Activated naive CD4-positive, alpha-beta T cell treated with anti-CD3 and anti-CD28 coated beads for 36 hours (primary cell): Measurements from ENCODE around the gene TAF11L2. TPM values are rescaled to one million over a fixed set of nuclear protein-coding genes. Genes with fewer than 3 reads are reported as not detected.

Source experiments
- total RNA-seq, 2 experiments: library from RNA; stranded (reverse); gene quantifications; one replicate each; pipeline ENCODE4 v1.2.3, GENCODE V29; 2021

Gene TAF11L2
- total RNA-seq, 2 experiments from 2014 or later = not detected

Other genes starting within 250 kb of the TAF11L2 start
- gene TAF11L3, start 20.1 kb downstream of the TAF11L2 start, total RNA-seq = not detected
- not detected for gene TAF11L4, start 23.6 kb downstream of the TAF11L2 start, total RNA-seq
- not detected for gene TAF11L5, start 27.0 kb downstream of the TAF11L2 start, total RNA-seq
- not detected for gene TAF11L6, start 30.4 kb downstream of the TAF11L2 start, total RNA-seq
- not detected for gene TAF11L7, start 87.5 kb downstream of the TAF11L2 start, total RNA-seq
- not detected for gene TAF11L8, start 92.7 kb downstream of the TAF11L2 start, total RNA-seq
- not detected for gene TAF11L9, start 96.2 kb downstream of the TAF11L2 start, total RNA-seq
- not detected for gene TAF11L10, start 99.6 kb downstream of the TAF11L2 start, total RNA-seq
- not detected for gene TAF11L11, start 106.0 kb downstream of the TAF11L2 start, total RNA-seq
- not detected for gene TAF11L12, start 112.2 kb downstream of the TAF11L2 start, total RNA-seq
- not detected for gene TAF11L13, start 133.9 kb downstream of the TAF11L2 start, total RNA-seq
- gene TAF11L14, start 136.2 kb downstream of the TAF11L2 start, total RNA-seq = not detected